WTC11 (cell line): Measurements from ENCODE around the gene COPZ1. TPM values are rescaled to one million over a fixed set of nuclear protein-coding genes. Genes with fewer than 3 reads are reported as not detected.
A peak's percentile ranks its signal among the peaks of the same experiment; 100 is the strongest.
"Not testable (repeated sequence)": the region's sequence is repeated elsewhere in the genome, so short reads cannot be mapped to it uniquely, and the experiment has no call there.

Experiments used
- ATAC-seq: fragments of 200-7000 bp; cut with Tn5 transposase; 2 replicates; pipeline ENCODE4 v1.10.0; 2021; ENCODE audit warnings: mild to moderate bottlenecking, moderate library complexity
- CTCF ChIA-PET: fragments of 300-600 bp; sonication (Branson Sonifier 250); formaldehyde crosslinking; loops from one replicate; lab custom pipeline; 2021; ENCODE audit warnings: antibody characterized with exemption; lab: Charles Lee
- POLR2A ChIA-PET: fragments of 350-600 bp; sonication (Branson Sonifier 250); formaldehyde crosslinking; loops from one replicate; lab custom pipeline; 2021; ENCODE audit warnings: antibody characterized with exemption; lab: Charles Lee
- DNase-seq: peaks from one replicate; pipeline ENCODE4 v3.0.0; 2021; ENCODE audit warnings: low spot score
- H3K27ac Mint-ChIP-seq: 2 replicates; pipeline ENCODE4 v1.8.0; 2021; ENCODE audit warnings: mixed read lengths
- H3K27me3 Mint-ChIP-seq: 2 replicates; pipeline ENCODE4 v1.8.0; 2021; ENCODE audit warnings: low read depth, mild to moderate bottlenecking, moderate library complexity, mixed read lengths
- H3K36me3 Mint-ChIP-seq: 2 replicates; pipeline ENCODE4 v1.8.0; 2021; ENCODE audit warnings: mixed read lengths
- H3K4me1 Mint-ChIP-seq: 2 replicates; pipeline ENCODE4 v1.8.0; 2022; ENCODE audit warnings: mixed read lengths
- H3K4me3 Mint-ChIP-seq: 2 replicates; pipeline ENCODE4 v1.8.0; 2021; ENCODE audit warnings: mild to moderate bottlenecking, moderate library complexity, mixed read lengths
- H3K9me3 Mint-ChIP-seq: 2 replicates; pipeline ENCODE4 v1.8.0; 2021; ENCODE audit warnings: mixed read lengths
- AR ChIP-seq: fragments of 250-450 bp; sonication (Bioruptor Pico); IDR thresholded peaks from 2 replicates; pipeline ENCODE4 v1.9.0; 2021; ENCODE audit warnings: mild to moderate bottlenecking
- CTCF ChIP-seq: fragments of 200-600 bp; IDR thresholded peaks from 2 replicates; pipeline ENCODE4 v1.8.0; 2022; ENCODE audit warnings: antibody characterized with exemption
- ERG ChIP-seq: fragments of 250-450 bp; sonication (Bioruptor Pico); IDR thresholded peaks from 2 replicates; pipeline ENCODE4 v1.8.0; 2021; ENCODE audit warnings: mild to moderate bottlenecking
- JUN ChIP-seq: sonication (generic); formaldehyde crosslinking; IDR thresholded peaks from 2 replicates; pipeline ENCODE4 v1.8.0; 2023; ENCODE audit warnings: mild to moderate bottlenecking, missing genetic modification reagents
- PRRX2 ChIP-seq: fragments of 250-450 bp; sonication (Bioruptor Pico); IDR thresholded peaks from 2 replicates; pipeline ENCODE4 v1.8.0; 2021; ENCODE audit warnings: mild to moderate bottlenecking
- ZNF425 ChIP-seq: fragments of 250-450 bp; sonication (Bioruptor Pico); conservative IDR thresholded peaks from 2 replicates; pipeline ENCODE4 v1.9.0; 2021; ENCODE audit warnings: mild to moderate bottlenecking
- ZNF671 ChIP-seq: fragments of 250-450 bp; sonication (Bioruptor Pico); IDR thresholded peaks from 2 replicates; pipeline ENCODE4 v1.8.0; 2021; ENCODE audit warnings: mild to moderate bottlenecking
- total RNA-seq: library from RNA; stranded (reverse); gene quantifications from 3 replicates; pipeline ENCODE4 v1.2.3, GENCODE V29; 2021

Gene COPZ1
- total RNA-seq, 1 experiment from 2014 or later = 98.2 TPM

GRCh38 chr12:54282949-54283593, 41.9 kb upstream of the COPZ1 start (continued):
- TF ChIP-seq ZNF425 (CRISPR knock-in tag) = peak; percentile 53; the same call in 1 of the 2 replicates
- TF ChIP-seq CTCF = no peak
- TF ChIP-seq ERG (CRISPR knock-in tag) = peak; percentile 43; the same call in 1 of the 2 replicates
- no peak for TF ChIP-seq JUN (CRISPR knock-in tag)
- 0 out of 2 replicates have a peak, but pooled peaks have one; percentile 12 for TF ChIP-seq PRRX2
- TF ChIP-seq AR (CRISPR knock-in tag) = peak; percentile 61; the same call in 1 of the 2 replicates
- peak; percentile 11; the same call in 1 of the 2 replicates for TF ChIP-seq ZNF671 (CRISPR knock-in tag)
- TF ChIP-seq, all 79 proteins: peak for 8

- H3K27ac Mint-ChIP-seq = peak overlapping the region; percentile 86
- not testable (repeated sequence) for H3K27me3 Mint-ChIP-seq, ATAC-seq, H3K36me3 Mint-ChIP-seq
- H3K4me1 Mint-ChIP-seq = peaks cover 41% of the 10 kb centered on the region
- CTCF ChIA-PET = interaction anchor here (1.4 kb wide), 1 partner anchor 40 kb away, joined by 3 read pairs; no protein-coding TSS in a partner anchor
- TF ChIP-seq ZNF425 (CRISPR knock-in tag) = peak; percentile 67; the same call in 1 of the 2 replicates
- TF ChIP-seq, all 79 proteins: peak for 1; not testable (repeated sequence) for 78
- not testable (repeated sequence) for DNase-seq, H3K4me3 Mint-ChIP-seq, H3K9me3 Mint-ChIP-seq
- POLR2A ChIA-PET = interaction anchor here (1.0 to 3.9 kb wide), 4 partner anchors 8 to 84 kb away, joined by 3 to 15 read pairs (median 4); partner anchors contain the start of gene COPZ1
Observed at GRCh38 chr12:54284070-54284780, 40.7 kb upstream of the COPZ1 start.
